Testis (tissue), 2 donors: ENCODE data around the gene BCL11A.

Experiments
- CTCF ChIP-seq, 3 experiments: fragments of 450-650 bp in 2 of 3; fragments of 200-600 bp in 1 of 3; sonication (generic) in 1 of 3; IDR thresholded peaks; one replicate each; pipeline ENCODE4 v1.5.1; 2016 to 2019; ENCODE audit warnings: antibody characterized with exemption in 3 of 3, mild to moderate bottlenecking in 2 of 3, moderate library complexity in 1 of 3
- POLR2A ChIP-seq: fragments of 450-650 bp; IDR thresholded peaks from one replicate; pipeline ENCODE4 v1.6.1; 2017; ENCODE audit warnings: antibody characterized with exemption, mild to moderate bottlenecking, moderate library complexity

GRCh38 chr2:60527762-60528161 is 25.7 kb downstream of the BCL11A start:
- TF ChIP-seq CTCF (IDR thresholded peaks at IDR 0.05) (no peak), POLR2A (no peak)
